GM21717 (cell line): Measurements from ENCODE around the gene KSR1.
"Not testable (repeated sequence)": the region's sequence is repeated elsewhere in the genome, so short reads cannot be mapped to it uniquely, and the experiment has no call there.

Experiments used
- ATAC-seq: cut with Tn5 transposase; IDR thresholded peaks from one replicate; pipeline ENCODE4 v1.9.1; 2021; ENCODE audit warnings: mild to moderate bottlenecking, moderate library complexity; ENCODE audit not compliant: unreplicated experiment

KSR1 gene

DNA sequence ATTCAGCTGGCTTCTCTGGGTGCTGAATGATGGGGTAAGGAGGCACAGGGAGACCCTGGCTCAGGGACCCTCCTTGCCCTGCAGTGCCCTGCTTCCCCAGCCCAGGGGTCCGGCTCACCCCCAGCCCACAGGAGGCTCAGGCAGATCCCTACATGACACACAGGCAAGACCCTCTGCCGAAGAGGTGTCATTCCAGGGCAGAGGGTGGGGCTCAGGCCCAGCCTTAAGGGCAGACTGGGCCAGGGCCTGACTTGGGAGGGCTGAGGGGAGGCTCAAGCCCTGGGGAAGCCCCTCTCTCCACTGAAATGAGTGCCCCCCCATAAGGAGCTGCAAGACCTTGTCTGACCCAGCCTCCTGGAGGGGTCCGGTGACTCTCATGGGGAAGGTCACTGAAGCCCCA lies 30.3 kb upstream of the KSR1 start:
- ATAC-seq = no peak

DNA sequence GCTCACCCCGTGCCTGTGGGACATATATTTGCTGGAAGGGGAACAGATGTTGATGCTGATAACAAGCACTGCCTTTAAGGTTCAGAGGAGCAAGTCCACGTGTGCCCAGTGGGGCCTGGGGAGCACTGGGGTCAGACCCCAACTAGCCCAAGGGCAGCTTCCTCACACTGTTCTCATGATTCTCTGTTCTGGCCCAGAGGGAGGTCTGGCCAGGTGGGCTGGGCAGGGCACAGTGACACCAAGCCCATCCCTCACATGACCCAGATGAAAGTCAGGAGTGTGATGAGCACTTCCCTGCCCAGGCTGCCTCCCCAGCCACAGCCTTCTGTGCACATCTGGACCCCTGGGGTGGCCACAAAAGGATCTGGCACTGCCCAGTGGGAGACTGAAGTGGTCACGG lies 29.8 kb upstream of the KSR1 start:
- not testable (repeated sequence) for ATAC-seq

DNA sequence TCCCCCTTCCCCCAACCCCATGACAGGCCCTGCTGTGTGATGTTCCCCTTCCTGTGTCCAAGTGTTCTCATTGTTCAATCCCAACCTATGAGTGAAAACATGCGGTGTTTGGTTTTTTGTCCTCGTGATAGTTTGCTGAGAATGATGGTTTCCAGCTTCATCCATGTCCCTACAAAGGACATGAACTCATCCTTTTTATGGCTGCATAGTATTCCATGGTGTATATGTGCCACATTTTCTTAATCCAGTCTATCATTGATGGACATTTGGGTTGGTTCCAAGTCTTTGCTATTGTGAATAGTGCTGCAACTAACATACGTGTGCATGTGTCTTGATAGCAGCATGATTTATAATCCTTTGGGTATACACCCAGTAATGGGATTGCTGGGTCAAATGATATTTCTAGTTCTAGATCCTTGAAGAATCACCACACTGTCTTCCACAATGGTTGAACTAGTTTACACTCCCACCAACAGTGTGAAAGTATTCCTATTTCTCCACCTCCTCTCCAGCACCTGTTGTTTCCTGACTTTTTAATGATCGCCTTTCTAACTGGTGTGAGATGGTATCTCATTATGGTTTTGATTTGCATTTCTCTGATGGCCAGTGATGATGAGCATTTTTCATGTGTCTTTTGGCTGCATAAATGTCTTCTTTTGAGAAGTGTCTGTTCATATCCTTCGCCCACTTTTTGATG lies 28.9 kb upstream of the KSR1 start:
- ATAC-seq = not testable (repeated sequence)

DNA sequence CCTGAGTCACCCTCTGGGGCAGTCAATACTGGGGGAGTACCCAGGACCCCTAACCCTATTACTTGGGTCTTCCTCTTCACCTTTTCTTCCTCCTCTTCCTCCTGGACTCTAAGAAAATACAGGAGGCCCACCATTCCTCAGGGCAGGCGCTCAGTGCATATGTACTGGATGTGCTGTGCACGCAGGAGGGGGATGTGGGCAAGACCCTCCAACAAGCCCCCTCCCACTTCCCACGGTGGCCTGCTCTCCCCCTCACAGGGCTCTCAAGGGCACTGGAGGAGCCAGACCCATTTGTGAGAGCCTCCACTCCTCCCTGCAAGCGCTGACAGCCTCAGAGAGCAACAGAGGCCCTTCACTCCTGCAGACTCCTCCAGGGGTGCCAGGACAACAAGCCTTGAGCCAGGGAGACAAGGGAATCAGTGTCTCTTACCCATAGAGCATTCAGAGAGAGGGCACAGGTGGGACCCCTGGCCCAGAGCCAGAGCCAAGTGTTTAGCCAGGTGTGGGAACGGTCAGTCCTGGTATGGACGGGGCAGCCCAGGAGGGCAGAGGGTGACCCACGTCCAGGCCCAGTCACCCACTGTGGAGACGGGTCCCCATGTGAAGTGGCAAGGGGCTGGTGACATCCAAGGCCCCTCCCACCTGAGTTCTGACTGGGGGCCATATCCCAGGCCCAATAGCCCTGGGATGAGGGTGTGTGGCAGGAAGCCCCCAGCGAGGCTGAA lies 27.3 kb upstream of the KSR1 start:
- ATAC-seq = no peak

DNA sequence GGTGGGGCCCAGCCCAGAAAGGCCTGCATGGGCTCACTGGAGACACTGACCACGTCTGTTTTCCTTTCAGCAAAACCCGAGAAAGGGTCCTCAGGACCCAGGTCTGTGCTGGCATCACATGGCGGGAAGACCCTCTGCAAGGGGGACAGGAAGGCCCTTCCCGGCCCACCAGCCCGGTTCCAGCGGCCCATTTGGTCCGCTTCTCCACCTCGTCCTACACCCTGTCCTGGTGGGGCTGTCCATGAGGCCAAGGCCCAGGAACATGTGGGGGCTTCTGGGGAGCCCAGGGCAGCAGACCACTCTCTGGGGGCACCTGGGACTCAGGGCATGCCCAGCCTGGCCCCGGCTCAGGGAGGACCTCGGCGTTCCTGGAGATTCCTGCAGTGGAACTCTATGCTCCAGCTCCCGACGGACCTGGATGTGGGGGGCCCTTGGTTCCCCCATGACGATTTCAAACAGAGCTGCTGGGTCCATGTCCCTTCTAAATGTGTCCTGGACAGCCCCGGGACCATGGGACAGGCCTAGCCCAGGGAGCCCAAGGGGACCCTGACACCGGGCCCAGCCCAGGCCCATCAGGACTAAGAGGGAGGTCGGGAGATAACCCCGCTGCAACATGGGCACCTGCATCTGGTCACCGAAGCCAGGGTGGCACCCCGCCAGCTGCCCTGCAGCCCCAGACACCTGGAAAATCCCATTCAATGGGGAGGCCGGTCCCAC lies 26.4 kb upstream of the KSR1 start:
- no peak for ATAC-seq

DNA sequence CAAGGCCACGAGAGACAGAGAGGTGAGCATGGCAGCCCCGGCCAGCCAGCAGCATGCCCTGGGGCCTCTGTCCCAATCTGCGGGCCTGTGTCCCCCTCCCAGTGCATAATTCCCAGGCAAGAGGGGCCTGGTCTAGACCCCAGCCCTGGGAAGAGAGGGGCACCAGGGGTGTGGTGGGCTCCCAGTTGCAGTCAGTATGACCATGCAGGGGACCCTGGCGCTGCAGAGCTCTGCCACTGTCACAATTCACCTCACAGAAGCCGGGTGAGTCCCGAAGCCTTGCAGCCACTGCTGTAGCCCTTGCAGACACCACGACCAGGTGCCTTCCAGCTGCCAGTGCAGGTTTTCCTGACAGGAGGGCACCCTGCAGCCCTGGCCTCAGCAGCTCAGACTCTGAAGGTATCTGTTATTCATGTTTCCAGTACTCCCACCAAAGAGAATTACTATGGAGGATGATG lies 25.8 kb upstream of the KSR1 start:
- no peak for ATAC-seq

DNA sequence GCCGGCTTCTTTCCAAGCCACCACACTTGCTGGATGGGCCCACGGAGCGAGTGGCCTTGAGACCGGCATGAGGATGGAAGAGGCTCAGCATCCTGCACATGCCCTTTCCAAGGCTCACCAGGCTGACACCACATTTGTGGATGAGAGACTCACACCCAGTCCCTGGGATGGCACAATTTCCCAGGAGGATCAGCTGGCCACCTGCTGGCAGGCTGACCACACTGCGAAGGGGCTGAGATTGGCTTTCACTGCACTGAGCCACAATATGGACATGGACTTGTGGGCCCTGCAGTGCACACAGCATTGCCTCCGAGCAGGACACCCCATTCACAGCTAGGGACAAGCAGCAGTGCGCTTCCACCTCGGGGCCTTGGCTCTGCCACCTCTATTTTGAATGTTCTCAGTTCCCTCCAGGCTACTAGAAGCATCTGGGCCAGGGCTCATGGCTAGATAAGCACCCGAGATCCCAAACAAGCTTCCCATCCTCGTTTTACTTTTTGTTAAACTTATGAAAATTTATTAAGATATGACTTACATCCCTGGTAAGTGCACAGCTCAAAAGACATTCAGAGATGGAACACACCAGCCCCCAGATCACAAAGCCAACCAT lies 25.3 kb upstream of the KSR1 start:
- no peak for ATAC-seq

DNA sequence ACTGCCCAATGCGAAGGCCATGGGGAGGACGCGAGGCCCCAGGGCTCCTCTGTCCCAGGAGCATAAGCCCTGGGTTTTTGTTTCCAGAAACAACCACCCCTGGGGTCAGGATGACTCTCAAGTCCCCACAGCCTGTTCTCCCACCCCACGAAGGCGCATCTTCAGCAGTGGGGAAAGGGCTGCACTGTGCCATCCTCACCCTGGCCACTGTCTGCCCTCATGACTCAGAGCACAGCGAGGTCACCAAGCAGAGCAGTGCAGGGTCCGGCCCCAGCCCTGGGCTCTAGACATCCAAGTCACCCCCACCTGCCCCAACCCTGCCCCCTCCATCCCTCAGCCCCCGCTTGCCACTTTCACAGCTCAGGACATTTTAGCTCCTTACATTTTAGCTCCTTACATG lies 22.7 kb upstream of the KSR1 start:
- ATAC-seq = no peak

DNA sequence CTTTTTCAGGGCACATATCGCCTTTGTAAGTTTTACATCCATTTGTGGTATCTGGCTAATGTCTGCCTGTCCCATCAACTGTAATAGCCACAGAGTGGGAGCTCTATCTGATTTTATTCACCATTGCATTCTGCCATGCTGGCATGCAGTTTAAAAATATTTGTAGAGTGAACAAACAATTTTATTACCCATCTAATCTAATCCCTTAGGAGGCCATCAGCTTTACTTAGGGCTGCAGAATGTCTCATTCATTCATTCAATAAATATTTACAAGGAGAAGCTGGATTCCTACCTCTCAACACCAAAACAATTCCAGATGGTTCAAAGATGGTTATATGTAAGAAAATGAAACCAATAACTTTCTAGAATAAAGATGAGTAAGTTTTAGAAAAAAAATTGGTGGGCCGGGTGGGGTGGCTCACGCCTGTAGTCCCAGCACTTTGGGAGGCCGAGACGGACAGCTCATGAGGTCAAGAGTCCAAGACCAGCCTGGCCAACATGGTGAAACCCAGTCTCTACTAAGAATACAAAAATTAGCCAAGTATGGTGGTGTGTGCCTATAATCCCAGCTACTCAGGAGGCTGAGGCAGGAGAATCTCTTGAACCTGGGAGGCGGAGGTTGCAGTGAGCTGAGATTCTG lies 20.7 kb upstream of the KSR1 start:
- ATAC-seq = not testable (repeated sequence)

DNA sequence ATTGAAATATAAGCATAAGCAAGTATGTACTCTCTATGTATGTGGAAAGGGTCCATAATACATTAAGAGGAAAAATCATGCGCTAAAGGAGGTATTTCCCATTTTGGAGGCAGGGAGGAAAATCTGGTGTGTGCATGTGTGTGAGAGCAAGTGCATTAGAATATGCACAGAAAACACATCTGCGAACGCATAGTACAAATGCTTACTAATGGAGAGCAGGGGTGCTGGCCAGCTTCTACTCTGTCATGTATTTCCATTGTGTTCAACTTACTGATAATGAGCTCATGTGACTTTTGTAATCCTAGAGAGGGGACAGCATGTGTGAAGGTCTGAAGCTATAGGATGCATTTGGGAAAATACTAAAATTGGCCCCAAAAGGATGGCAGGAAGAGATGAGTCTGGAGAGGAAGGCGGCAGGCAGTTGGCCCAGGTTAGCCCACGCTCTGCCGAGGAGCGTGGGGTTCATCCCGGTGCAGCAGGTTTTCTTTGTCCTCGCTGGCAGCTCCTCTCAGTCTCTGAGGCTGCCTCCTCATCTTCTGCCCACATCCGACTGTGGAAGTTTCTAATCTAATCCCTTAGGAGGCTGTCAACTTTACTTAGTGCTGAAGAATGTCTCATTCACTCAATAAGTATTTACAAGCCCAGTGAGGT lies 17.8 kb upstream of the KSR1 start:
- ATAC-seq = no peak

DNA sequence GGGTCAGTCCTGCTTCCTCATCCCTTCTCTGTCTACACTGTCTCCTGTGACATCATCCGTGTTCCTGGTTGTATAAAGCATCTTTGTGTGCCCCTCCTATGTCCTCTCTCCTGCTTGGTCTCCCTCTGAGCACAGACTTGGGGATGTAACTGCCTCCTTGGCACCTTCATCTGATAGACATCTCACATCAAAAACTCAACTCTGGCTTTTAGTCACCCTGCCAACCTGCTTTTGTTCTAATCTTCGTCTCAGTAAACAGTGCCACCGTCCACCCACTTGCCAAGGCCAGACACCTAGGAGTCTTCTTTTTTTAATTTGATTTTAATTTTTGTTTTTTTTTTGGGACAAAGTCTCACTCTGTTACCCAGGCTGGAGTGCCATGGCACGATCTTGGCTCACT lies 16.9 kb upstream of the KSR1 start:
- ATAC-seq = no peak

DNA sequence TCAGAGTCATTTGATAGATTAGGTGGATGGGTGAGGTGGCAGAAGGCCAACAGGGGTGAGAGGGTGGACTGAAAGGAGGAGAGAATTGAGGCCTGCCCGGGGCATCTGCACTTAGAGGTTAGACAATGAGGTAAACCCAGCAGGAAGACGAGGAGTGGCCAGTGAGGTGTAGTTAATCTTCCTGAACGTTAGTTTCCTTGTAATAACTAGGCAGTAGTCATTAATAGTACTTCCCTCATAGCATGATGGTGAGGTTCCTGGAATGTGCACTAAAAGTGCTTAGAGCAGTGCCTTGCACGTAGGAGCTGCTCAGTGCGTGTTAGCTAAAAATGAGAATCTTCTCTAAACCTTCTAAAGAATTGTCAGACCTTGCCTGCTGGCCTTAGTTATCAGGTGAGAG lies 13.5 kb upstream of the KSR1 start:
- no peak for ATAC-seq

DNA sequence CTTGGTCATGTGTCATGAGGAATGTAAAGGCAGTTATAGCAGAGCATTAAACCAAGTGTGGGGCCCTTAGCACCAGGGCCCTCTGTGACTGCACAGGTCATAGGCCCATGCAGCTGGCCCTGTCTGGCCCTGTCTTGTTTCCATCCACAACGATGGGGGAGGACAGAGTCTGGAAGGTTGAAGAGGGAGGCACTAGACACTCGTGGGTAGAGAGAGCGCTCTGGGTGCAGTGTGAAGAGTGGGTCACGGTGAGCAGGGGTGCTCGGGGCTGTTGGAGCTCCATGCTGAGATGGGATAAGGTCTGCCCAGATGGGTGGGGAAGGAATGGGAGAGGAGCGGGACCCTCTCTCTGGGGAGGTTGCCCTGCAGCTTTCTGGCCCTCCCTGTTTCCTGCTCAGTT lies 12.8 kb upstream of the KSR1 start:
- no peak for ATAC-seq

DNA sequence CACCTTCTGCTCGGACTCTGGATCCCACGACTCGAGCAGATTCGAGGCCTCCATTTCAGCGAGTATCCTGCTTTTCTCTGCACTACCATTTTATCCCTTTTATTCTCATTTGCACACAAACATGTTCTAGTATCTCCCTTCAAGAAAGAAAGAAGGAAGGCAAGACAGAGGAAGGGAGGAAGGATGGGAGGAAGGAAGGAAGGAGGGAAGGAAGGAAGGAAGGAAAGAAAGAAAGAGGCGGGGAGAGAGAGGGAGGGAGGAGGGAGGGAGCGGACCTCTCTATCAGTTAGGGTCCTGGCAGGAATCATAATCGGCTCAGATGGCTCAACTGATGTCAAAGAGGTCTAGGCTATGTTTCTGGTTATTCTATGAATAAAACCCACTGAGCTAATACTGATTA lies 10.3 kb upstream of the KSR1 start:
- ATAC-seq = no peak

DNA sequence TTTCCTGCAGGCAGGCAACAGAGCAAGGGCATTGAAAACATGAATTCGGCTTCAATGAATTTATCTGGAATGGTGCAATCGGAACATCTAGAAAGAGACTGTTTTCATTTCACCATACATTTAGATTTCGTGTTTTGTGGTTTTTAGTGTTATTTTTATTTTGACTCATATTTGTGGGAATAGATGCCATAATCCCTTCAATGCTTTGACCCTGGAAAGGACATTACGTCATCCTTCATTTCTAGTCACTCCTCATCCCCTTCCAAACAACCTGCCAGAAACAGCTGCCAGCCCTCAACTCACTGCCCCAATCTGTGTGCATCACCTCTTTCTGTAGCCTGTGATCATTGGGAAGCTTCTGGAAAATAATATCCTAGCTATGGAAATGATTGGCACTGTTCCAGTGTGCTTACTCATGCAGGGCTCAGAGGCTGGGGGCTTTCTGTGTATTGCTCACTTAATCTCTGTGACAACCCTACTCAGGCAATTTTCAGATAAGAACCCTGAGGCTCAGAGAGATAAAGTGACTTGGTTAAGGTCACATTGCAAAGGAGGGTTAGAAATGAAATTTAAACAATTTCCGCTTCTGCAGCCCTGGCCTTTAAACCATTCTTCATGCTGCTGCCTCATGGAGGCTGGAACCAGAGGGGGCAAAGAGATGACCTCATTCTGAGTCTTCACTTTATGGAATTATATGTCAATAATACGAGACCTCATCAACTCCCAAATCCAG lies 9.5 kb upstream of the KSR1 start:
- ATAC-seq = no peak

DNA sequence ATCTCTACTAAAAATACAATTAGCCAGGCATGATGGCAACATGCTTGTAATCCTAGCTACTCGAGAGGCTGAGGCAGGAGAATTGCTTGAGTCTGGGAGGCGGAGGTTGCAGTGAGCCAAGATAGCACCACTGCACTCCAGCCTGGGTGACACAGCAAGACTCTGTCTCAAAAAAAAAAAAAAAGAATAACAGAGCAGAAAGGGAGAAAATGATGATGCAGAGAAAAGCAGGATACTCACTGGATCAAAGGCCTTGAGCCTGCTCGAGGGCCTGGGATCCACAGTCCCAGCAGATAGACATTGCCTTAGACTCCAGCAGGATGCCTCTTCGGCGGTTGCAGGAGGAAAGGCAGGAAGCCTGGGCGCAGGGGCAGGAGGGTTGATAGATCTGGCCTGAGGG lies 7.7 kb upstream of the KSR1 start:
- ATAC-seq = not testable (repeated sequence)

DNA sequence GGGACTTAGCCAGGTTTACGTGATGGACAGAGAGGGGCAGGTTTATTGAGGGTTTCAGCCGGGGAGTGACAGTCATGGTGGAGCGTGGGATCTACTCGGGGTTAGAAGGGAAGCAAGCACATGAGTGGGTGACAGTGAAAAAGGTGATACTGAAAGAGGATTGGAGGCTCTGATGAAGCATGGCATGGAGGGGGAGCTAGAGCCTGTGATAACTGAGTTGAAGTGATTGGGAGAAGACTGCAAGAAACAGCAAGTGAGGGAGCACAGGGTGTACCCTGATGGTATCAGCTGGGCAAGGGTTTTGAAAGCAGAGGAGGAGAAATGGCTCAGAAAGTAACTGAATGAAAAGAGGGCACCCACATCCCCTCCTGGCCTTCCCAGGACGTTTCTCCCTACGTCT lies 6.7 kb upstream of the KSR1 start:
- no peak for ATAC-seq

DNA sequence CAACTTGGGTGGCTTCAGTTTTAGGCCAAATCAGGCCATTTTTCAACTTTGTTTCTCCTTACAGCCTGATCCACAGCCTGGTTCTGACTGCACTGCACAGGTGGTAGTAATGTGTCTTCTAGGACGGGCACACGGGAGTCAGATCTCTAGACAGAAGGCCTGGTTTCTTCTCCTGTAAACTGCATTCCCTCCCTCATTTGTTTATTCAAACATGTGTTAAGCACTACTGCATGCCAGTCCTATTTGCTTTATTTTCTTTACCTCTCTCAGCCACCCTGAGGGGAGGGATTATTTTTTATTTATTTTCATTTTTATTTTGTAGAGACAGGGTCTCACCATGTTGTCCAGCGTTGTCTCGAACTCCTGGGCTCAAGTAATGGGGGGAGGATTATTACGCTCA lies 6.3 kb upstream of the KSR1 start:
- no peak for ATAC-seq

DNA sequence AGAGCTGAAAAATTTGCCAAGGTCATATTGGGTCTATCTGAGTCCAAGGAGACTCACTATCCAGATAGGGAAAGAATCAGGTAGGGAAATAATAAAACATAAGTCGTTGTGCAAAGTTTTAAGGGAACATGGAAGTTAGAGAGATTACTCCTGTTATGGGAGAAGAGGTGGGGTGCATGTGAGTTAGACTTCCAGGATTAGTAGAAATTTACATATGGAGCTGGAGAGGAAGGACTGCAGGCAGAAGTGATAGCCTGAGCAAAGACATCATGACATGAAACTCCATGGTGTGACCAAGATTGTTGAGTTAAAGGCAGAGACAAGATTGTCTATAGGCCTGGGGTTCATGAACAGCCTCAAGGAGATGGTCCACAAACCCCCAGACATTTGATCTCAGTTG lies 5.8 kb upstream of the KSR1 start:
- ATAC-seq = no peak

DNA sequence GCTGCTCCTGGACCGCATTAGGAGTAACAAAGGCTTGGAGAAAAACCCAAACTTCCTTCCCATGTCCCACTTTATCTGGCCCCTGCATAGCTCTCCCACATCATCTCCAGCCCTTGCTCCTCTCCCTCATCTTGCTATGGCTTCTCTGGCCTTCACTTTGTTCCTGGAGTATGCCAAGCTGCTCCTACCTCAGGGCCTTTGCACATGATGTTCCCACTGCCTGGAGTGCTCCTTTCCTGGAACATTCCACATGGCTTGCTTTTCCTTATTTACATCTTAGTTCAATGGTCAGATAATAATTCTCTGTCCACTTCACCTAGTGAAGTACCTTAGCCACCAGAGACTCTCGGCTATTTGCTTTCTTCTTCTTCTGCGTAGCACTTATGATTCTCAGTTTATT lies 4.3 kb upstream of the KSR1 start:
- no peak for ATAC-seq
